Measurements from ENCODE around the gene FARP2. TPM values are rescaled to one million over a fixed set of nuclear protein-coding genes. Genes with fewer than 3 reads are reported as not detected.

The FARP2 gene
- total RNA-seq, 4 donors from 2014 or later = 63.3 to 86.4 (median 66.0) TPM

- DNase-seq (ENCODE audit: low spot score in 2 of 2) = no peak
- intact Hi-C loops (cut with DNase I; ENCODE audit: low total_unique reads) = no loop called here
- H3K4me3 ChIP-seq (ENCODE audit: low read depth, poor library complexity, severe bottlenecking) = no peak overlapping the region
- TF ChIP-seq POLR2A (IDR thresholded peaks at IDR 0.05) (no peak), CTCF (IDR thresholded peaks at IDR 0.05) (no peak)
- 50 to 66% methylated on average over 2 of the region's 2 CpGs for WGBS, 2 donors
Measured at GRCh38 chr2:241309684-241310117, 46.4 kb upstream of the FARP2 start.

DNA sequence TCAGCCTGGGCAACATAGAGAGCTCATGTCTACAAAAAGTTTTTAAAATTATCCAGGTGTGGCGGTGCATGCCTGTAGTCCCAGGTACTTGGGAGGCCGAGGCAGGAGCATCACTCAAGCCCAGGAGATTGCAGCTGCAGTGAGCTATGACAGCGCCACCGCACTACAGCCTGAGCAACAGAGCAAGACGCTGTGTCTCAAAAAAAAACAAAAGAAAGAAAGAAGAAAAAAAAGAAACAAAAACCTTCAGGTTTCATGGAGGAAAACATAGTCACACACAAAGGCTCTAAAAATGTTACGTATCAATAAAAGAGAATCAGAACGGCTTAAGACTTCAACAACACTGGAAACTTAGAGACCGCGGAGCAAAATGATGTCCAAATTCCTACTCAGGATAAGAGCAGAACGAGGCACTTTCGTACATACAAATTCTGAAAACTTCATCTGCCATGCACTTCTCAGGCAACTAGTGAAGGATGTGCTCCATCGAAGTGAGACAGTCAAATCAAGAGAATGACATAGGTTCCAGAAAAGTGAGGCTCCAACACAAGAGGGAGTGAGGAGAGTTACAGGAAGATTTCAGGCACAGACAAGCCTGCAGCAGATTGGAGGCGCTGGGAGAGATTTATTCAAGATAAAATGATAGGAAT, 45.0 kb upstream of the FARP2 start:
- no peak overlapping the region for H3K4me3 ChIP-seq (ENCODE audit: low read depth, poor library complexity, severe bottlenecking)
- no peak for TF ChIP-seq POLR2A (IDR thresholded peaks at IDR 0.05)
- intact Hi-C loops (cut with DNase I; ENCODE audit: low total_unique reads) = no loop called here
- WGBS, 2 donors = 82 to 89% methylated on average over 13 of the region's 13 CpGs
- DNase-seq (ENCODE audit: low spot score in 2 of 2) = no peak

- no peak overlapping the region for H3K4me3 ChIP-seq (ENCODE audit: low read depth, poor library complexity, severe bottlenecking)
- intact Hi-C loops (cut with DNase I; ENCODE audit: low total_unique reads) = no loop called here
- no peak for DNase-seq (ENCODE audit: low spot score in 2 of 2)
- no peak for TF ChIP-seq CTCF (IDR thresholded peaks at IDR 0.05)
- no peak for TF ChIP-seq POLR2A (IDR thresholded peaks at IDR 0.05)
- 25 to 26% methylated on average over 4 of the region's 4 CpGs for WGBS, 2 donors
Measured at GRCh38 chr2:241312082-241312481, 44.0 kb upstream of the FARP2 start.

GRCh38 chr2:241313543-241314095, 42.5 kb upstream of the FARP2 start:
- WGBS, 2 donors = 86 to 87% methylated on average over 8 of the region's 8 CpGs
- H3K4me3 ChIP-seq (ENCODE audit: low read depth, poor library complexity, severe bottlenecking) = no peak overlapping the region
- TF ChIP-seq POLR2A (IDR thresholded peaks at IDR 0.05) = no peak
- no peak for TF ChIP-seq CTCF (IDR thresholded peaks at IDR 0.05)
- intact Hi-C loops (cut with DNase I; ENCODE audit: low total_unique reads) = no loop called here
- DNase-seq (ENCODE audit: low spot score in 2 of 2) = no peak

DNA sequence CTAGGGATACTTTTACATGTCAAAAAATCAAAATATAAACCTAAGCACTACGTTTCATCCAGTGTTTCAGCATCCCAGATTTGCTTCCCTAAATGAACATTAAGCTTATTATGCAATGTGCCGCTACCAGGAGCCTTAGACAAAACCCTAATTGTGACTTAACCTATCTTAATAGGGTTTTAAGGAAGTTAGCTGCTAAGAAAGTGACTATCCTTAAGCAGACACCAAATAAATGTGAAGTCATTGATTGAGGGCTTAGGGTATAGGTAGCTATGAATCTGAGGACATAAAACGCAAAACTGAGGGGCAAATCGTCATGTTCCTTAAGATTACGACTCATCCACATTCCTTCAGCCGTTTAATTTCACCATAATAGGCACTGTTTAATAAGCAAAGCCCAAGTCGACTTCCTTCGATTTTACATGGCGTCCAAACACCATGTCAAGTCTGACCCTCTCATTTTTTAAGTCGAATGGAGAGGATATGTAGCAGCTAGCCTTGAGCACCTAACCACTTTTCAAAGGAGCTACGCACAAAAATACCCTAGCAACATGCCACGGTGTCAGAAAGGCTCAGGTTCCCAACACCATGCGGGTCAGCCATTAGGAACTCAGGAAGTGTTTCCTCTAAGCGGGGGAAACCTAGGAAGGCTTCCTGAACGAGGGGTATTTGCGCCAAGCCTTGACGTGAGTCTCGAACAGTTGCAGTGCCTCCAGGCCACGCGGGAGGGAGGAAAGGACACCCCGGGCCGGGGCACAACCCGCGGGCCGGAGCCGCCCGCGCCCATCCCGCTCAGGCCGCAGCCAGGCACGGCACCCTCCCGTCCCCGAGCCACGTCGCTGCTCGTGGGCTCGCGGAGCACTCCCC, 41.6 kb upstream of the FARP2 start:
- intact Hi-C loops (cut with DNase I; ENCODE audit: low total_unique reads) = loop anchor here (1.0 kb wide), 1 partner anchor 37 kb away; no protein-coding TSS in a partner anchor
- no peak for TF ChIP-seq CTCF (IDR thresholded peaks at IDR 0.05)
- TF ChIP-seq POLR2A (IDR thresholded peaks at IDR 0.05) = no peak
- WGBS, 2 donors = 2 to 6% methylated on average over 24 to 36 of the region's 38 CpGs
- DNase-seq (ENCODE audit: low spot score in 2 of 2) = peak in 1 of 2 donors; percentile 37
- peak overlapping the region; percentile 87 for H3K4me3 ChIP-seq (ENCODE audit: low read depth, poor library complexity, severe bottlenecking)

Data from lower leg skin (tissue), 4 donors.